Body of pancreas (tissue), 4 donors: Measurements from ENCODE around the gene PI4K2B. TPM values are rescaled to one million over a fixed set of nuclear protein-coding genes. Genes with fewer than 3 reads are reported as not detected.
A peak's percentile ranks its signal among the peaks of the same experiment; 100 is the strongest.
"Not testable (repeated sequence)": the region's sequence is repeated elsewhere in the genome, so short reads cannot be mapped to it uniquely, and the experiment has no call there.

Experiments used
- ATAC-seq: fragments of 150-250 bp; one replicate; pipeline ENCODE4 v1.9.1; 2016
- DNase-seq, 4 donors: peaks; one replicate each; pipeline ENCODE4 v3.0.0-alpha.2; 2019
- H3K27ac ChIP-seq, 4 donors: fragments of 200-600 bp; sonication (generic); 1 replicate in 3 of 4; 2 replicates in 1 of 4; pipeline versions ENCODE4 v1.5.1 to v1.6.1; 2016 to 2019; ENCODE audit warnings: mild to moderate bottlenecking in 1 of 4, mixed read lengths in 1 of 4, moderate library complexity in 1 of 4
- H3K27me3 ChIP-seq, 2 donors: fragments of 200-600 bp; sonication (generic); one replicate each; pipeline ENCODE4 v1.6.0; 2016; ENCODE audit warnings: mild to moderate bottlenecking in 1 of 2
- H3K36me3 ChIP-seq, 2 donors: fragments of 200-600 bp; sonication (generic); replicated peaks in 1 of 2; 2 replicates each; pipeline ENCODE4 v1.5.1; 2016; ENCODE audit warnings: low read depth in 2 of 2; ENCODE audit not compliant: insufficient read depth in 1 of 2
- H3K4me1 ChIP-seq: fragments of 200-600 bp; sonication (generic); one replicate; pipeline ENCODE4 v1.6.0; 2016
- H3K4me3 ChIP-seq, 2 donors: fragments of 200-600 bp; sonication (generic); 1 replicate in 1 of 2; 2 replicates in 1 of 2; pipeline ENCODE4 v1.5.1; 2016 to 2019
- H3K9me3 ChIP-seq, 3 donors: fragments of 200-600 bp; sonication (generic); 1 replicate in 2 of 3; 2 replicates in 1 of 3; pipeline ENCODE4 v1.5.1; 2016
- CTCF ChIP-seq, 7 experiments: fragments of 450-650 bp in 4 of 7; fragments of 200-600 bp in 3 of 7; sonication (generic) in 3 of 7; IDR thresholded peaks; one replicate each; pipeline ENCODE4 v1.5.1; 2016 to 2019; ENCODE audit warnings: antibody characterized with exemption in 7 of 7
- POLR2A ChIP-seq, 3 donors: fragments of 450-650 bp; IDR thresholded peaks; one replicate each; pipeline ENCODE4 v1.6.1; 2016; ENCODE audit warnings: antibody characterized with exemption in 3 of 3, mild to moderate bottlenecking in 2 of 3
- WGBS, 2 donors: methylation state at CpG; one replicate each; pipeline ENCODE4 v1.1.5; 2017; 5-methylcytosine and 5-hydroxymethylcytosine counted together
- intact Hi-C: fragments of 100-400 bp; cut with DNase I; formaldehyde crosslinking; loops from one replicate; pipeline ENCODE4 v1.15.1; 2023
- total RNA-seq, 2 donors: library from RNA; depleted of rRNA; stranded (reverse); fragments of >200 nt; gene quantifications; one replicate each; pipeline ENCODE4 v1.1.0, GENCODE V29; 2016

Gene PI4K2B
- total RNA-seq, 2 donors from 2014 or later: 5.3 to 16.3 TPM

GRCh38 chr4:25234390-25235370 is 847 bp downstream of the PI4K2B start:
- TF ChIP-seq POLR2A (IDR thresholded peaks at IDR 0.05) (no peak), CTCF (IDR thresholded peaks at IDR 0.05) (peak in 6 of 7 experiments; percentile 38 to 70 (median 62))
- H3K9me3 ChIP-seq: no peaks in the 10 kb centered on the region
- H3K27ac ChIP-seq: peak overlapping the region; percentile 94 to 98 (median 96)
- 0 to 5% methylated on average over 13 to 38 of the region's 49 CpGs for WGBS, 2 donors
- intact Hi-C loops: no loop called here
- DNase-seq: peak; percentile 58 to 71 (median 62)
- H3K4me3 ChIP-seq: peak overlapping the region; percentile 88 to 89
- H3K27me3 ChIP-seq: no peaks in the 10 kb centered on the region
- no peaks in the 10 kb centered on the region for H3K36me3 ChIP-seq
- ATAC-seq: peak; percentile 68
- peaks cover 14% of the 10 kb centered on the region for H3K4me1 ChIP-seq

- WGBS, 2 donors: 7 to 11% methylated on average over 6 of the region's 6 CpGs
- intact Hi-C loops: no loop called here
- peak overlapping the region in 2 of 4 donors; percentile 96 to 98 for H3K27ac ChIP-seq
- H3K27me3 ChIP-seq: no peaks in the 10 kb centered on the region
- H3K4me1 ChIP-seq: peaks cover 14% of the 10 kb centered on the region
- peak overlapping the region in 1 of 2 donors; percentile 89 for H3K4me3 ChIP-seq
- H3K9me3 ChIP-seq: no peaks in the 10 kb centered on the region
- TF ChIP-seq CTCF (IDR thresholded peaks at IDR 0.05) (no peak), POLR2A (IDR thresholded peaks at IDR 0.05) (no peak)
- DNase-seq: no peak
- no peaks in the 10 kb centered on the region for H3K36me3 ChIP-seq
- no peak for ATAC-seq
These were observed 1.6 kb downstream of the PI4K2B start for GRCh38 chr4:25235401-25235800.

- not testable (repeated sequence) for H3K27ac ChIP-seq
- 97% methylated on average over 2 of the region's 2 CpGs for WGBS, 2 donors
These were observed 2.2 kb downstream of the PI4K2B start for GRCh38 chr4:25236030-25236429.

GRCh38 chr4:25236971-25237370 is 3.1 kb downstream of the PI4K2B start:
- Histone ChIP-seq H3K36me3 (no peaks in the 10 kb centered on the region), H3K27me3 (no peaks in the 10 kb centered on the region), H3K4me3 (no peak overlapping the region), H3K4me1 (peaks cover 14% of the 10 kb centered on the region), H3K27ac (no peak overlapping the region), H3K9me3 (no peaks in the 10 kb centered on the region)
- TF ChIP-seq CTCF (IDR thresholded peaks at IDR 0.05) (no peak), POLR2A (IDR thresholded peaks at IDR 0.05) (no peak)
- intact Hi-C loops: no loop called here
- DNase-seq (no peak), ATAC-seq (no peak)
- WGBS, 2 donors: 76 to 84% methylated on average over 2 of the region's 2 CpGs

More at GRCh38 chr4:25236030-25236429, 2.2 kb downstream of the PI4K2B start:
- H3K4me1 ChIP-seq: peaks cover 14% of the 10 kb centered on the region
- DNase-seq, H3K4me3 ChIP-seq, H3K36me3 ChIP-seq, ATAC-seq, H3K27me3 ChIP-seq, intact Hi-C loops, H3K9me3 ChIP-seq: not testable (repeated sequence)

GRCh38 chr4:25238052-25238451 is 4.2 kb downstream of the PI4K2B start:
- H3K4me1 ChIP-seq: peaks cover 13% of the 10 kb centered on the region
- no peaks in the 10 kb centered on the region for H3K9me3 ChIP-seq
- DNase-seq (no peak), ATAC-seq (no peak)
- intact Hi-C loops: no loop called here
- WGBS, 2 donors: 92 to 100% methylated on average over 1 of the region's 1 CpG
- H3K36me3 ChIP-seq: no peaks in the 10 kb centered on the region
- H3K4me3 ChIP-seq: no peak overlapping the region
- no peaks in the 10 kb centered on the region for H3K27me3 ChIP-seq
- H3K27ac ChIP-seq: no peak overlapping the region
- no peak for TF ChIP-seq POLR2A (IDR thresholded peaks at IDR 0.05)
- no peak for TF ChIP-seq CTCF (IDR thresholded peaks at IDR 0.05)

- H3K4me1 ChIP-seq, DNase-seq, H3K36me3 ChIP-seq, ATAC-seq, H3K9me3 ChIP-seq, H3K4me3 ChIP-seq, H3K27ac ChIP-seq, intact Hi-C loops, H3K27me3 ChIP-seq: not testable (repeated sequence)
- 98% methylated on average over 6 to 7 of the region's 15 CpGs for WGBS, 2 donors
These were observed 5.7 kb downstream of the PI4K2B start for GRCh38 chr4:25239528-25239927.

- not testable (repeated sequence) for H3K36me3 ChIP-seq, H3K27me3 ChIP-seq, H3K4me1 ChIP-seq, H3K4me3 ChIP-seq, DNase-seq, H3K27ac ChIP-seq, H3K9me3 ChIP-seq, ATAC-seq
- 69 to 87% methylated on average over 1 of the region's 1 CpG for WGBS, 2 donors
- intact Hi-C loops: loop anchor here (10.0 kb wide), 1 partner anchor 64 kb away; no protein-coding TSS in a partner anchor
These were observed 6.9 kb downstream of the PI4K2B start for GRCh38 chr4:25240754-25241210.
